Activated CD4-positive, alpha-beta T cell treated with anti-CD3 and anti-CD28 coated beads, Interleukin-2, amount 50 U/mL, for 16 hours (primary cell): ENCODE data around the gene HDAC4.

Experiments used
- DNase-seq: peaks from one replicate; pipeline ENCODE4 v3.0.0-alpha.2; 2020

HDAC4 gene

GRCh38 chr2:239014458-239015217 is 386.2 kb downstream of the HDAC4 start:
- no peak for DNase-seq

DNA sequence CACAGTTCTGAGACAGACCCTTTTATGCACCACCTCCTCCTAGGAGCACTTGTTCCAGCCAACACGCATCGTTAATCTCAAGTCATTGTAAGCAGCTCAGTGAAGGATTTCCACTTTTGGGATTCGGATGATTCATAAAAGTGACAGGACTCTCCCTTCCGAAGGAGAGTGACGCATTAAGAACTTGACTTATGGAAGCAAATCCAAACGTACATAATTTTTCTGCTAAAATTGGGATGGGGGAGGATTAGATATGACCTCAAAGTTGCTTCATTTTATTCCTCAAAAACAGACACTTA is 387.2 kb downstream of the HDAC4 start:
- DNase-seq = no peak

DNA sequence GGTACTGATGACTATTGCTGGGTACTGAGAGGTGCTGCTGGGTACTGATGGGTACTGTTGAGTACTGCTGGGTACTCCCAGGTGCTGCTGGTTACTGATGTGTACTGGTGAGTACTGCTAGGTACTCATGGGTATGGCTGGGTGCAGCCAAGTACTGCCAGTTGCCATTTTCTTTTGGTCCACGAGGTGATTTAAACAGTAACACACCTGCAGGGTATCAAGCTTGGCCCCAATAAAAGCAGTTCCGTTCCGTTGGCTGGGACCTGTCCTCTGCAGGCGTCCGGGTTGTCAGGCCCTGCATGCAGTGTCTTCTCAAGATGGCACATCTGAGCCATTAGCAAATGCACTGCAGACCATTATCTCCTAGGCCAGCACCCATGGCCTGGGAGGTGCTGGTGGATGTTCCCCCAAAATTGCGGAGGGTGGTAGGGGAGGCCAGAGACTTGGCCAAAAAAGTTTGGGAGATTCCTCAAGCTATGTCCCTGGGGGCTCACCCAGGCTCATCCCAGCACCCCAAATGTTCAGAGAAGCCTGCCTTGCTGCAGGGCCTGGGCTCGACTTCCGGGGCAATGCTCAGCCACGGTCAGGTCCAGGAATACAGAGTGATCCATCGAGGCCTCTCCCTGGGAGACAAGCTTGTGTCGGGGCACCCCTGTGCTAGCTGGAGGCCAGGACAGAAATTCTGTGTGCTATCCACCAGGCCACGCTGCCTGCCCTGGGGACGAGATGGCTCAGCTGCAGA is 387.7 kb downstream of the HDAC4 start:
- no peak for DNase-seq

GRCh38 chr2:239012228-239012627 is 388.6 kb downstream of the HDAC4 start:
- no peak for DNase-seq

DNA sequence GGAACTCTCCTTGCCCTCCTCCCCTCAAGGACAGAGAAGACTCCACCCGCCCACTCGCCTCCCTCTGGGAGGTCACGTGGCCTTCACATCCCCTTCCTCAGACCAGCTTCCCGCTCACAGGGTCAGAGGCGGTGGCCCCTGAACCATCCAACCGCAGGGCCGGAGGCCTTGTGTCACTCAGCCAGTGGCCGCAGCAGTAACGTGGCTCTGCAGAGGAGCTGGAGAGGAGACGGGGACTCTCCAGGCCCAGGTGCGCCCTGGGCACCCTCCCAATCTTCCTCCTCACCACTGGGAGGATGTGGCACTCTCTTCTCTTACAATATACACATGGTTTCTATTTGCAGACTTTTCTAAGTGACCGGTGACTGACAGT is 391.2 kb downstream of the HDAC4 start:
- DNase-seq = no peak

DNA sequence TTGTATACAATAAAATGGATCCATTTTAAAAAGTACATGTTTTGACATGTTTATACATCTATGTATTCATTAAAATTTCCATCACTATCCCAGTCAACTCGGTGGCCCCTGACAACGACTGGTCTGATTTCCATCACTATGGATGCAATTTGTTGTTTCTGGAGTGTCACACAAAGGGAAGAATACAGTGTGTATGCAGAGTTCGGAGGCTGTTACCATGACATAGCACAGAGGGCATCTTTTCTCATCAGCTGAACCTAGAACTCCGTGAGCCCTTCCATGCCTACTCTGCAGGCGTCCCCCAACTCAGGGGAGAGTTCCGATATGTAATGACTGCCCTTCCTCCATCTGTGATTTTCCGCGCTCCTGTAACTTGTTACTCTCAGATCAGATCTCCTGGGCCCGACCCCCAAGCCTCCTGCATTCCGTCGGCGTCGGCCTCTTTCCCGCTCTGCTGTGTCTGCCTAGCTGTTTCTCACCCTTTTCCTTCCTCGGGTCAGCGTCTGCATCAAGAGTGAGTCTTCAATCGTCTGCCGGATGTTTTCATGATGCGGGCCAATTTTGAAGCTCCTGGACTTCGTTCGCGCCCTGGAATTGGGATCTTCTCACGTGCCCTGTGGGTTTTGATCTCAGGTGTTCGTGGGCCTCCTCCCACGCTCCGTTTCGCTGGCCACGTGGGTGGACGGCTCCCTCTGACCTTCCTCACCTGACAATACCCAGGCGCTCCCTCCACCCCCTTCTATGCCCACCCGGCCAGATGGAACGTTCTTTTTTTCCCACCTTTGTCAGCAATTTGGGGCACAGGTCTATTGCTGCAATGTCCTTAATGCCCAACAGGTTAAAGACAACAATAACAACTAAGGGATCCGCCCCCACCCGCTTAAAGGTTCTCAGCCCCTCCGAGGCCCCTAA is 391.9 kb downstream of the HDAC4 start:
- DNase-seq = no peak

GRCh38 chr2:239008004-239008403 is 392.8 kb downstream of the HDAC4 start:
- DNase-seq = no peak

- no peak for DNase-seq
Measured at GRCh38 chr2:239006622-239007285, 394.1 kb downstream of the HDAC4 start.

GRCh38 chr2:239005586-239005985 is 395.2 kb downstream of the HDAC4 start:
- no peak for DNase-seq

DNA sequence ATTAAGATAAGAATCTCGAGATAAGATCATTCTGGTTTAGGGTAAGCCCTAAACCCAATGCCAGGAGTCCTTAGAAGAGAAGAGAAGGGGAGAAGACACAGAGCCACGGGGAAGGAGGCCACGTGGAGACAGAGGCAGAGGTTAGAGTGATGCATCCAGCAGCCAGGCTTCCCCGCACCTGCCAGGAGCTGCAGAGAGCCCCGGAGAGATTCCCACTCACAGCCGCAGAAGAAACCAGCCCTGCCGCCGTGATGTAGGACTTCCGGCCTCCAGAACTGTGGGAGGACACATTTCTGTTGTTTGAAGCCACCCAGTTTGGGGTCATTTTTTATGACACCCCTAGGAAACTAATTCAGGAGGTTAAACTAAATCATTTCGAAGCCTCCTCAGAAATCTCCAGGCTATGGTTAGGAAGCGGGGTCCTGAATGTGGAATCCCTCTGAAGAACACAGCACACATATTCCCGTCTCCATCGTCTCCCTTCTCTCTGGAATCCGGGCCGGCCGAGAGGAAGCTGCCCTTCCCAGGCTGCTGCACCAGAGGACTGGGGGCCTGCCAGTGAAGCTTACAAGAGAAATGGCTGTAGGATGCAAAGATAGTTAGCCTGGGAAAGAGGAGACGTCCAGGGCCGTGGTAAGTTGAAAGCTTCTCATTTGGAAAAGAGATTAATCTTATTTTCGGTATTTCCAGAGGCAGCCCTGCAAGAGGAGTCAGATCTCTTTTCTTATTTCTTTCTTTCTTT is 396.4 kb downstream of the HDAC4 start:
- DNase-seq = no peak

GRCh38 chr2:239003624-239004273 is 397.1 kb downstream of the HDAC4 start:
- DNase-seq = no peak

DNA sequence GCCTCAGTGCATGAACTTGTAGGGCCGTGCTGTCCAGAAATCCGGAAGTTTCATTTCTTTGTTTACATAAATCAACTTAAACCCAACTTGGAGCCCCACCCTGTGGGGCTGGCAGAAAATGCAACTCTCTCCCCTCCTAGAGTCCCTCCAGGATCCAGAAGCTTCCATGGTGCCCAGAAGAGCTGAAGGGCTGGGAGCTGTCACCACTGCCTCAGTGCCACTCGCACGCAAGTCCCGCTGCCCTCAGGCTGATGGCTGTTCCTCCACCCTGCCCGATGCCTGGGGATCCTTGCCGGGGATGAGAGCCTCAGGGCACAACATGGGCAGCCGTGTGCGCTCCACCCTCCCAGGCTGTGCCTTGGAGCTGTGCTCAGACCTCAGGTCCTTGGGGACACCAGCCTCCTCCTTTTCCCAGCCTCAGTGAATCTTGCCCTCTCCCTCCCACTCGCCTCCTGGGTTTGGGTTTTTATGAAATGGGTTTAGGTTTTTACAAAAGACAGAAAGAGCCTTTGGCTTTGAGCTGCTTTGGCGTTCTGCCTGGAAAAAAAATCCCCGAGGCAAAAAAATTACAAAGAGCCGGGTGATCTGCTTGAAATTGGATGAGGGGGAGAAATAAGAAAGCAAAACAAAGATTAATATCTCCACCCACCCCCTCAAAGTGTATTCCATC is 397.7 kb downstream of the HDAC4 start:
- DNase-seq = no peak

GRCh38 chr2:239002591-239002953 is 398.2 kb downstream of the HDAC4 start:
- no peak for DNase-seq

DNA sequence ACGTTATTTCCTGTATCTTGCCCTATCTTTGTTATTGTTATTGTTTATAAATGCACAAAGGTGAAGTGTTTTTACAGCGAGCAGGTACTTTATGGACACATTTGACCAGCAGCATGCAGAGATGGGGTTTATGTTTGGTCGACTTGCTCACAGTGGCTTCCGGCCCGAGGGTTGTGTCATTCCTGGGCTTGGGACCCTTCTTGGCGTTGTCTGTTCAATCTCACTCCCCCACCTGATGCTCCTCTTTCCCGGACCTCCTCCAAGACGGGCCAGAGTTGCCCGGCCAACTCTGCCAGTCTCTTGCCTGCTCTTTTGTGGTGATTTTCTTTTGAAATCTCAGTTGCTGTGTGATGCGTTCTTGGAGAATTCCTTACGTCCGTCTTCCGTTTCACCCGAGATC is 399.0 kb downstream of the HDAC4 start:
- no peak for DNase-seq

DNA sequence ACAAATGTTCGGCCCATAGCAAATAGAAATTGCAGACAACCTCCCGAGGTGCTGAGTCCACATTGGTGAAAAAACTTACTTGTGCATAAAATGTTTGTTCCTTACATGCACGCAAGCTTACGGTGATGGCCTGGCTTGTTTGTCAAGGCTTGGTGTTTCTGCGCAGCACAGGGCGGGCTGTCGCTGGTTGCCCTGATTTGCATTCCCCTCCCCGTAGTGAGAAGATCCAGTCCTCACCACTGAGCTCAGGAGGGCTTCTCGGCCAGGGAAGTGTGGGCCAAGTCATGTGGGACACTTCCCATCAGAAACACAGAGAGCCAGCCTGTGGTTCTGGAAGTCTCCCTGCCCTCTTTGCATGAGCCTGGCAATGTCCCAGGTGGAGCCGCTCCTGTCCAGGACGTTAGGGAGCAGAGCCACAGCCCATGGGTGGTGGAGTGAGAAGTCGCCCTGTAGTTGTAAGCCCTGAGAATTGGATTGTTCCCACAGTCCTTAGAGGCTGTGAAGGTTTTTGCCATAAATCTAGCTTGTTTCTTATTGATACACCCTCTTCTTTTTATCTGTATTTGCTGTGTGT is 400.2 kb downstream of the HDAC4 start:
- DNase-seq = no peak

- DNase-seq = no peak
Measured at GRCh38 chr2:239000089-239000488, 400.7 kb downstream of the HDAC4 start.

GRCh38 chr2:238999291-238999741 is 401.5 kb downstream of the HDAC4 start:
- DNase-seq = no peak

GRCh38 chr2:238998801-238999200 is 402.0 kb downstream of the HDAC4 start:
- DNase-seq = no peak
